ENCODE measurements around the gene LITAFD.
"Not testable (repeated sequence)": the region's sequence is repeated elsewhere in the genome, so short reads cannot be mapped to it uniquely, and the experiment has no call there.

LITAFD gene

GRCh38 chr16:8858994-8859912, 22.9 kb upstream of the LITAFD start:
- no peak for DNase-seq

- no peak for DNase-seq
These were observed 22.0 kb upstream of the LITAFD start for GRCh38 chr16:8859913-8860881.

GRCh38 chr16:8861563-8862308, 20.4 kb upstream of the LITAFD start:
- no peak for DNase-seq

- DNase-seq = no peak
These were observed 19.6 kb upstream of the LITAFD start for GRCh38 chr16:8862309-8863130.

- DNase-seq = no peak
These were observed 18.3 kb upstream of the LITAFD start for GRCh38 chr16:8863594-8864424.

- DNase-seq = no peak
These were observed 17.6 kb upstream of the LITAFD start for GRCh38 chr16:8864480-8865110.

GRCh38 chr16:8865145-8865882, 16.8 kb upstream of the LITAFD start:
- no peak for DNase-seq

- no peak for DNase-seq
These were observed 15.8 kb upstream of the LITAFD start for GRCh38 chr16:8866118-8866883.

GRCh38 chr16:8866884-8867215, 15.3 kb upstream of the LITAFD start:
- DNase-seq = no peak

- DNase-seq = peak; percentile 26
These were observed 14.8 kb upstream of the LITAFD start for GRCh38 chr16:8867216-8867931.

GRCh38 chr16:8867932-8868415, 14.2 kb upstream of the LITAFD start:
- DNase-seq = peak; percentile 58

GRCh38 chr16:8868416-8869211, 13.5 kb upstream of the LITAFD start, which contains the start of gene CARHSP1:
Gene CARHSP1 (minus strand): TSS chr16:8869006. CDS start chr16:8859328, 9,678 bp downstream.
- DNase-seq = peak; percentile 85

- no peak for DNase-seq
These were observed 12.8 kb upstream of the LITAFD start for GRCh38 chr16:8869212-8869987.

- not testable (repeated sequence) for DNase-seq
These were observed 12.2 kb upstream of the LITAFD start for GRCh38 chr16:8869988-8870241.

GRCh38 chr16:8872071-8872470, 10.1 kb upstream of the LITAFD start:
- no peak for DNase-seq
